Esophagus muscularis mucosa (tissue), 4 donors: Measurements from ENCODE around the gene SPON1. TPM values are rescaled to one million over a fixed set of nuclear protein-coding genes. Genes with fewer than 3 reads are reported as not detected.

Experiments
- DNase-seq: peaks from one replicate; pipeline ENCODE4 v3.0.0-alpha.2; 2017; ENCODE audit errors: extremely low spot score
- H3K27ac ChIP-seq, 4 donors: fragments of 200-600 bp; sonication (generic); replicated peaks in 1 of 4; 1 replicate in 3 of 4; 2 replicates in 1 of 4; pipeline ENCODE4 v1.5.1; 2016 to 2019; ENCODE audit warnings: mild to moderate bottlenecking in 1 of 4
- H3K27me3 ChIP-seq, 4 donors: fragments of 200-600 bp; sonication (generic); one replicate each; pipeline versions ENCODE4 v1.5.1 to v1.6.0; 2016 to 2019
- H3K36me3 ChIP-seq, 4 donors: fragments of 200-600 bp; sonication (generic); one replicate each; pipeline ENCODE4 v1.5.1; 2016 to 2019
- H3K4me1 ChIP-seq, 4 donors: fragments of 200-600 bp; sonication (generic); one replicate each; pipeline ENCODE4 v1.5.1; 2016 to 2019
- H3K4me3 ChIP-seq, 4 donors: fragments of 200-600 bp; sonication (generic); 1 replicate in 2 of 4; 2 replicates in 2 of 4; pipeline ENCODE4 v1.5.1; 2016 to 2019; ENCODE audit warnings: mild to moderate bottlenecking in 4 of 4, moderate library complexity in 1 of 4
- H3K9me3 ChIP-seq, 4 donors: fragments of 200-600 bp; sonication (generic); 1 replicate in 3 of 4; 2 replicates in 1 of 4; pipeline ENCODE4 v1.5.1; 2016 to 2019
- EP300 ChIP-seq: sonication (generic); formaldehyde crosslinking; IDR thresholded peaks from one replicate; pipeline ENCODE4 v1.6.1; 2017; ENCODE audit warnings: antibody characterized with exemption
- POLR2A ChIP-seq: fragments of 450-650 bp; IDR thresholded peaks from one replicate; pipeline ENCODE4 v1.6.1; 2017; ENCODE audit warnings: antibody characterized with exemption, moderate library complexity, mild to moderate bottlenecking, low read depth
- POLR2AphosphoS5 ChIP-seq, 2 donors: sonication (generic); formaldehyde crosslinking; IDR thresholded peaks; one replicate each; pipeline ENCODE4 v1.6.1; 2017; ENCODE audit warnings: antibody characterized with exemption in 2 of 2
- WGBS: methylation state at CpG from one replicate; pipeline ENCODE4 v1.1.5; 2018; 5-methylcytosine and 5-hydroxymethylcytosine counted together
- intact Hi-C: fragments of 100-400 bp; cut with DNase I; formaldehyde crosslinking; loops from one replicate; pipeline ENCODE4 v1.15.1; 2023
- total RNA-seq, 4 donors: library from RNA; depleted of rRNA; stranded (reverse); fragments of >200 nt; gene quantifications; one replicate each; pipeline versions ENCODE4 v1.1.0 to v1.2.1, GENCODE V29; 2016
- TF ChIP-seq, protein P1 (sequence below), 3 experiments: fragments of 200-600 bp in 2 of 3; fragments of 450-650 bp in 1 of 3; sonication (generic) in 2 of 3; IDR thresholded peaks; one replicate each; pipeline ENCODE4 v1.5.1; 2017 to 2019; ENCODE audit warnings: antibody characterized with exemption in 3 of 3, mild to moderate bottlenecking in 2 of 3, moderate library complexity in 1 of 3

SPON1 gene
- total RNA-seq, 4 donors from 2014 or later, result 12.5 to 25.2 (median 19.2) TPM

GRCh38 chr11:14109742-14110141, 147.2 kb downstream of the SPON1 start:
- DNase-seq, result no peak
- Histone ChIP-seq H3K4me3 (no peak overlapping the region), H3K4me1 (peaks cover 0 to 14% (median 9%) of the 10 kb centered on the region in 4 donors), H3K9me3 (no peaks in the 10 kb centered on the region), H3K36me3 (no peaks in the 10 kb centered on the region), H3K27me3 (no peaks in the 10 kb centered on the region), H3K27ac (no peak overlapping the region)
- TF ChIP-seq POLR2AphosphoS5 (IDR thresholded peaks at IDR 0.05) (no peak), POLR2A (no peak), EP300 (no peak)
- TF ChIP-seq, protein P1, sequence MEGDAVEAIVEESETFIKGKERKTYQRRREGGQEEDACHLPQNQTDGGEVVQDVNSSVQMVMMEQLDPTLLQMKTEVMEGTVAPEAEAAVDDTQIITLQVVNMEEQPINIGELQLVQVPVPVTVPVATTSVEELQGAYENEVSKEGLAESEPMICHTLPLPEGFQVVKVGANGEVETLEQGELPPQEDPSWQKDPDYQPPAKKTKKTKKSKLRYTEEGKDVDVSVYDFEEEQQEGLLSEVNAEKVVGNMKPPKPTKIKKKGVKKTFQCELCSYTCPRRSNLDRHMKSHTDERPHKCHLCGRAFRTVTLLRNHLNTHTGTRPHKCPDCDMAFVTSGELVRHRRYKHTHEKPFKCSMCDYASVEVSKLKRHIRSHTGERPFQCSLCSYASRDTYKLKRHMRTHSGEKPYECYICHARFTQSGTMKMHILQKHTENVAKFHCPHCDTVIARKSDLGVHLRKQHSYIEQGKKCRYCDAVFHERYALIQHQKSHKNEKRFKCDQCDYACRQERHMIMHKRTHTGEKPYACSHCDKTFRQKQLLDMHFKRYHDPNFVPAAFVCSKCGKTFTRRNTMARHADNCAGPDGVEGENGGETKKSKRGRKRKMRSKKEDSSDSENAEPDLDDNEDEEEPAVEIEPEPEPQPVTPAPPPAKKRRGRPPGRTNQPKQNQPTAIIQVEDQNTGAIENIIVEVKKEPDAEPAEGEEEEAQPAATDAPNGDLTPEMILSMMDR (IDR thresholded peaks at IDR 0.05), result no peak
- intact Hi-C loops, result no loop called here
- 75% methylated on average over 1 of the region's 1 CpG for WGBS

DNA sequence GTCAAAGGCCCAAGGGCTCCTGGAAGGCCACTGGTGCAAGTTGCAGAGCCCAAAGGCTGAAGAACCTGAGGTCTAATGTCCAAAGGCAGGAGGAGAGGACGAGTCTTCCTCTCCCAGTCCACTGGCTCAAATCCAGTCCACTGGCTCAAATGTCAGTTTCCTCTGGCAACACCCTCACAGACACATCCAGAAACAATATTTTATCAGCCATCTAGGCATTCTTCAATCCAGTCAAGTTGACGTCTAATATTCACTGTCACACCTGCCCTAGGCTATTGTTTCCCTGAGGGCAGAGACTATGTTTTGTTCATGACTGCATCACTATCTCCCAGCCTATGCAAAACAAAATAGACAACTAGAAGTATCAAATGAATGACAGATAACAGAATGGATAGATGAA, 148.1 kb downstream of the SPON1 start:
- TF ChIP-seq POLR2AphosphoS5 (IDR thresholded peaks at IDR 0.05), result no peak
- no peak for TF ChIP-seq EP300
- TF ChIP-seq POLR2A, result no peak
- TF ChIP-seq, protein P1 (IDR thresholded peaks at IDR 0.05), result no peak
- Histone ChIP-seq H3K9me3 (no peaks in the 10 kb centered on the region), H3K27me3 (no peaks in the 10 kb centered on the region), H3K4me1 (peaks cover 0 to 14% (median 11%) of the 10 kb centered on the region in 4 donors), H3K4me3 (no peak overlapping the region), H3K27ac (no peak overlapping the region), H3K36me3 (no peaks in the 10 kb centered on the region)
- WGBS, result 69% methylated on average over 2 of the region's 2 CpGs
- intact Hi-C loops, result no loop called here
- DNase-seq, result no peak

GRCh38 chr11:14111496-14111895, 149.0 kb downstream of the SPON1 start:
- H3K36me3 ChIP-seq, result no peaks in the 10 kb centered on the region
- peaks cover 0 to 9% (median 6%) of the 10 kb centered on the region in 4 donors for H3K4me1 ChIP-seq
- H3K4me3 ChIP-seq, result no peak overlapping the region
- no peak overlapping the region for H3K27ac ChIP-seq
- intact Hi-C loops, result no loop called here
- TF ChIP-seq POLR2AphosphoS5 (IDR thresholded peaks at IDR 0.05), result no peak
- TF ChIP-seq POLR2A, result no peak
- TF ChIP-seq, protein P1 (IDR thresholded peaks at IDR 0.05), result no peak
- TF ChIP-seq EP300, result no peak
- WGBS, result 64% methylated on average over 2 of the region's 2 CpGs
- no peaks in the 10 kb centered on the region for H3K27me3 ChIP-seq
- H3K9me3 ChIP-seq, result no peaks in the 10 kb centered on the region
- DNase-seq, result no peak

DNA sequence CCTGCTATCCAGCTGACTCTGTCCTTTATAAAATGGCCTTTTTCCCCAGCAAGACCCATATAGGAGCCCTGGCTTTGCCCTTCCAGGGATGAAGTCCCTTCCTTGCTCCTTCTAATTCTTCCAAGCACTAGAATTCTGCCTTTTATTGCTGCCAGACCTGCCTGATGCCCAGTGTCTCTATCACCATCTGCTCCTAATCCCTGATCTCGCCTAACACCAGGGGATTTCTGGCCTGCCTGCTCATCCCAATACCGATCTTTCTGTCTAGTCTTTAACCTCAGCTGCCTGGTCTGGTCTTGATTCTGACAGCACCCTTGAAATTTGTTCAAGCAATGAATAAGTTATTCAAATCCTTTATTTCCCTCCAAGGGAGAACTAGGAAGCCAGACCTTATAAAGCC, 150.2 kb downstream of the SPON1 start:
- H3K27ac ChIP-seq, result no peak overlapping the region
- no peaks in the 10 kb centered on the region for H3K36me3 ChIP-seq
- H3K9me3 ChIP-seq, result no peaks in the 10 kb centered on the region
- H3K4me3 ChIP-seq, result no peak overlapping the region
- no peak for TF ChIP-seq POLR2A
- TF ChIP-seq, protein P1 (IDR thresholded peaks at IDR 0.05), result no peak
- TF ChIP-seq EP300, result no peak
- TF ChIP-seq POLR2AphosphoS5 (IDR thresholded peaks at IDR 0.05), result no peak
- H3K4me1 ChIP-seq, result peaks cover 0 to 10% (median 3%) of the 10 kb centered on the region in 4 donors
- H3K27me3 ChIP-seq, result no peaks in the 10 kb centered on the region
- 93% methylated on average over 2 of the region's 2 CpGs for WGBS
- DNase-seq, result no peak
- intact Hi-C loops, result no loop called here

DNA sequence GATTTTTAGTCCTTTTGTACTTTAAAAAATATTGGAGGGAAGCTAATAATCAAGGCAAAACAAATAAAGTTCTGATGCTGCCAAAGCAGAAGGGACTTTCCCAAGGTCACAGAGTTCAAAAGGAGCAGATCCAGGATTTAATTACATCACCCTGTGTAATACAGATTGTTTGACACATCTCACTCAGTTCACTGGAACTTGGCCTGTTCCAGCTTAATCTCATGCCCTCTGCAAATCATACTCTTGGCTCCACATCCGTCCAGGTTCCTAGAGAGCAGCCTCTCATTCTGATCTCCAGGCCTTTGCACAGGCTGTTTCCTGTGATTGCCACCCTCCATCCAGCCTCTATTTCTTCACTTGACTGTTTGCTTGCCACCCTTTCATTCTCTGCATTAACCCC, 151.7 kb downstream of the SPON1 start:
- no peak for TF ChIP-seq EP300
- TF ChIP-seq, protein P1 (IDR thresholded peaks at IDR 0.05), result no peak
- no peak for TF ChIP-seq POLR2AphosphoS5 (IDR thresholded peaks at IDR 0.05)
- TF ChIP-seq POLR2A, result no peak
- no peak overlapping the region for H3K27ac ChIP-seq
- no peaks in the 10 kb centered on the region for H3K27me3 ChIP-seq
- WGBS, result 63% methylated on average over 1 of the region's 1 CpG
- no peaks in the 10 kb centered on the region for H3K9me3 ChIP-seq
- intact Hi-C loops, result no loop called here
- H3K4me1 ChIP-seq, result peaks cover 0 to 16% (median 11%) of the 10 kb centered on the region in 4 donors
- DNase-seq, result no peak
- no peaks in the 10 kb centered on the region for H3K36me3 ChIP-seq
- no peak overlapping the region for H3K4me3 ChIP-seq
